WTC11 (cell line): ENCODE results near the gene ABHD16B. TPM values are rescaled to one million over a fixed set of nuclear protein-coding genes. Genes with fewer than 3 reads are reported as not detected.

Experiments used
- ATAC-seq: fragments of 200-7000 bp; cut with Tn5 transposase; 2 replicates; pipeline ENCODE4 v1.10.0; 2021; ENCODE audit warnings: mild to moderate bottlenecking, moderate library complexity
- CTCF ChIA-PET: fragments of 300-600 bp; sonication (Branson Sonifier 250); formaldehyde crosslinking; loops from one replicate; lab custom pipeline; 2021; ENCODE audit warnings: antibody characterized with exemption; lab: Charles Lee
- POLR2A ChIA-PET: fragments of 350-600 bp; sonication (Branson Sonifier 250); formaldehyde crosslinking; loops from one replicate; lab custom pipeline; 2021; ENCODE audit warnings: antibody characterized with exemption; lab: Charles Lee
- DNase-seq: peaks from one replicate; pipeline ENCODE4 v3.0.0; 2021; ENCODE audit warnings: low spot score
- H3K27ac Mint-ChIP-seq: 2 replicates; pipeline ENCODE4 v1.8.0; 2021; ENCODE audit warnings: mixed read lengths
- H3K27me3 Mint-ChIP-seq: 2 replicates; pipeline ENCODE4 v1.8.0; 2021; ENCODE audit warnings: low read depth, mild to moderate bottlenecking, moderate library complexity, mixed read lengths
- H3K36me3 Mint-ChIP-seq: 2 replicates; pipeline ENCODE4 v1.8.0; 2021; ENCODE audit warnings: mixed read lengths
- H3K4me1 Mint-ChIP-seq: 2 replicates; pipeline ENCODE4 v1.8.0; 2022; ENCODE audit warnings: mixed read lengths
- H3K4me3 Mint-ChIP-seq: 2 replicates; pipeline ENCODE4 v1.8.0; 2021; ENCODE audit warnings: mild to moderate bottlenecking, moderate library complexity, mixed read lengths
- H3K9me3 Mint-ChIP-seq: 2 replicates; pipeline ENCODE4 v1.8.0; 2021; ENCODE audit warnings: mixed read lengths
- CREB1 ChIP-seq: sonication (generic); formaldehyde crosslinking; IDR thresholded peaks from 2 replicates; pipeline ENCODE4 v1.8.0; 2023; ENCODE audit warnings: mild to moderate bottlenecking, missing genetic modification reagents
- ESRRA ChIP-seq: sonication (generic); formaldehyde crosslinking; IDR thresholded peaks from 2 replicates; pipeline ENCODE4 v1.8.1; 2022; ENCODE audit warnings: mild to moderate bottlenecking, missing genetic modification reagents, borderline replicate concordance
- FOXP1 ChIP-seq: sonication (generic); formaldehyde crosslinking; IDR thresholded peaks from 2 replicates; pipeline ENCODE4 v1.8.0; 2022; ENCODE audit warnings: missing genetic modification reagents, mild to moderate bottlenecking, moderate library complexity, borderline replicate concordance
- GTF2I ChIP-seq: fragments of 250-450 bp; sonication (Bioruptor Pico); conservative IDR thresholded peaks from 2 replicates; pipeline ENCODE4 v1.4.0; 2021; ENCODE audit warnings: mild to moderate bottlenecking
- IRF2 ChIP-seq: sonication (generic); formaldehyde crosslinking; IDR thresholded peaks from 2 replicates; pipeline ENCODE4 v1.8.0; 2022; ENCODE audit warnings: low read depth, missing genetic modification reagents, borderline replicate concordance
- JAZF1 ChIP-seq: fragments of 250-450 bp; sonication (Bioruptor Pico); IDR thresholded peaks from 2 replicates; pipeline ENCODE4 v1.9.0; 2021; ENCODE audit warnings: moderate library complexity, mild to moderate bottlenecking, inconsistent platforms
- KAT7 ChIP-seq: sonication (generic); formaldehyde crosslinking; IDR thresholded peaks from 2 replicates; pipeline ENCODE4 v1.8.1; 2023; ENCODE audit warnings: missing genetic modification reagents, mild to moderate bottlenecking, borderline replicate concordance
- NR1H2 ChIP-seq: sonication (generic); formaldehyde crosslinking; IDR thresholded peaks from 2 replicates; pipeline ENCODE4 v1.9.0; 2021; ENCODE audit warnings: mild to moderate bottlenecking, moderate library complexity, missing genetic modification reagents
- SMAD4 ChIP-seq: sonication (generic); formaldehyde crosslinking; IDR thresholded peaks from 2 replicates; pipeline ENCODE4 v1.8.0; 2022; ENCODE audit warnings: mild to moderate bottlenecking, missing genetic modification reagents
- TEAD1 ChIP-seq: sonication (generic); formaldehyde crosslinking; IDR thresholded peaks from 2 replicates; pipeline ENCODE4 v1.8.0; 2022; ENCODE audit warnings: mild to moderate bottlenecking, missing genetic modification reagents
- TEAD4 ChIP-seq: sonication (generic); formaldehyde crosslinking; IDR thresholded peaks from 2 replicates; pipeline ENCODE4 v1.8.0; 2022; ENCODE audit warnings: mild to moderate bottlenecking, missing genetic modification reagents
- ZNF138 ChIP-seq: sonication (generic); formaldehyde crosslinking; conservative IDR thresholded peaks from 2 replicates; pipeline ENCODE4 v1.8.1; 2022; ENCODE audit warnings: mild to moderate bottlenecking, moderate library complexity, missing genetic modification reagents
- total RNA-seq: library from RNA; stranded (reverse); gene quantifications from 3 replicates; pipeline ENCODE4 v1.2.3, GENCODE V29; 2021
- TF ChIP-seq, protein P1 (sequence below): sonication (generic); formaldehyde crosslinking; IDR thresholded peaks from 2 replicates; pipeline ENCODE4 v1.8.1; 2022; ENCODE audit warnings: mild to moderate bottlenecking, moderate library complexity, missing genetic modification reagents
- TF ChIP-seq, protein P2 (sequence below): sonication (generic); formaldehyde crosslinking; IDR thresholded peaks from 2 replicates; pipeline ENCODE4 v1.8.0; 2022; ENCODE audit warnings: mild to moderate bottlenecking, missing genetic modification reagents
- TF ChIP-seq, protein P3 (sequence below): sonication (generic); formaldehyde crosslinking; IDR thresholded peaks from 2 replicates; pipeline ENCODE4 v1.8.1; 2022; ENCODE audit warnings: missing genetic modification reagents, borderline replicate concordance
- TF ChIP-seq, protein P4 (sequence below): sonication (generic); formaldehyde crosslinking; IDR thresholded peaks from 2 replicates; pipeline ENCODE4 v1.8.1; 2023; ENCODE audit warnings: mild to moderate bottlenecking, missing genetic modification reagents, moderate library complexity

The ABHD16B gene
- total RNA-seq, 1 experiment from 2014 or later, result 0.11 TPM

DNA sequence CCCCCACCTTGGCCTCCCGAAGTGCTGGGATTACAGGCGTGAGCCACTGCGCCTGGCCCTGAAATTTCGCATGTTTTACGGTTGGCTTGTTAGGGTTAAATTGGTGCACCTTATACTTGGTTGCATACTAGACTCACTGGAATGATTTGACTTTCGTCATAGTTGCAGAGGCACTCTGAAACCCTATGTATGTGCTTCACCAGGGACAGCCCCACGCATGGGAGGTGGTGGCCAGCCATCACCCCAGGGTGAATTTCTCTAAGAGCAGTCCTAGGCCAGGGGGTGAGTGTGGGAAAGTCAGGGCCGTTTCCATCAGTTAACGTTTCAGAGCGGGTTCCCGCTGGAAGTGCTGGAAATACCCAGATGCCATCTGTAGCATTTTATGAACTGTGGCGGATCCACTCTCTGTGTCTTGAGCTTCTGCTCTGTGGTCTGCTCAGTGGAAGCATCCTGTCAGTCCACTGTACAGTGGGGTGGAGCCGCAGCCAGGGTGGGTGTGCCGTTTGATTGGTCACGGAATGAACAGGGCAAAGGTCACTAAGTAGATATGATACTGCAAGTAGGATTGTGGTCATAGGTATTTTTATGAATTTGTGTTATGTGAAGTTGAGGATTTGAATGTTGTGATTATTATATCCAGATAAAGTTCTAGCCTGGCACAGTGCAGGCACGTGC is 46.8 kb downstream of the ABHD16B start:
- H3K36me3 Mint-ChIP-seq, result peaks cover 3% of the 10 kb centered on the region; the same call in 1 of the 2 replicates
- ATAC-seq, result no peak
- H3K27ac Mint-ChIP-seq, result peak overlapping the region; percentile 16
- no peaks in the 10 kb centered on the region for H3K27me3 Mint-ChIP-seq
- no peak for DNase-seq
- H3K9me3 Mint-ChIP-seq, result no peaks in the 10 kb centered on the region
- H3K4me3 Mint-ChIP-seq, result no peak overlapping the region
- peaks cover 7% of the 10 kb centered on the region for H3K4me1 Mint-ChIP-seq
- ChIA-PET POLR2A (no interaction called here), CTCF (interaction anchor here (0.7 to 1.2 kb wide), 4 partner anchors 26 to 133 kb away, joined by 3 read pairs; no protein-coding TSS in a partner anchor)
- no peak for TF ChIP-seq TEAD1 (CRISPR knock-in tag)
- TF ChIP-seq, protein P1, sequence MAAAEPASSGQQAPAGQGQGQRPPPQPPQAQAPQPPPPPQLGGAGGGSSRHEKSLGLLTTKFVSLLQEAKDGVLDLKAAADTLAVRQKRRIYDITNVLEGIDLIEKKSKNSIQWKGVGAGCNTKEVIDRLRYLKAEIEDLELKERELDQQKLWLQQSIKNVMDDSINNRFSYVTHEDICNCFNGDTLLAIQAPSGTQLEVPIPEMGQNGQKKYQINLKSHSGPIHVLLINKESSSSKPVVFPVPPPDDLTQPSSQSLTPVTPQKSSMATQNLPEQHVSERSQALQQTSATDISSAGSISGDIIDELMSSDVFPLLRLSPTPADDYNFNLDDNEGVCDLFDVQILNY (CRISPR knock-in tag), result no peak
- TF ChIP-seq, protein P2, sequence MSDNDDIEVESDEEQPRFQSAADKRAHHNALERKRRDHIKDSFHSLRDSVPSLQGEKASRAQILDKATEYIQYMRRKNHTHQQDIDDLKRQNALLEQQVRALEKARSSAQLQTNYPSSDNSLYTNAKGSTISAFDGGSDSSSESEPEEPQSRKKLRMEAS (CRISPR knock-in tag), result no peak
- TF ChIP-seq ESRRA (CRISPR knock-in tag), result no peak
- no peak for TF ChIP-seq FOXP1 (CRISPR knock-in tag)
- TF ChIP-seq ZNF138 (CRISPR knock-in tag), result no peak

DNA sequence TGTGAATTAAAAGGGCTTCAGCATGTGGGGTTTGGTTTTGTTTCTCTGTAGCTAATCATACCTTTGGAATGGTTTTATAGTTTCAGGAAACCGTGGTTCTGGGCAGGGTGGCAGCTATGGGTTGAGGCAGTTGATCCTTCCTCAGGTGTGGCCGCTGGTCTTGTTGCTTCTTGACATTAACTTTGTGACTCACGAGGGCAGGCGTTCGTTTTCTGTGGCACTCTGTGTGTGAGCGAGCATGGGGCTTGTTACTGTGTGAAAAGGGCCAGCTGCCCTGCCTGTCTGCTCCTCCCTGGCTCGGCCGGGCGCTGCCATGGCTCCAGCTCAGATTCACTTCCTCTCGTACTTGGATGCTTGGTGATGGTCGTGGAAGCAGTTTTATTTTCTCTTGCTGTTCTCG is 49.9 kb downstream of the ABHD16B start:
- no peak for DNase-seq
- POLR2A ChIA-PET, result no interaction called here
- CTCF ChIA-PET, result interaction anchor here (0.7 to 3.1 kb wide), 4 partner anchors 63 to 141 kb away, joined by 4 to 11 read pairs (median 4); partner anchors contain the start of gene PRPF6
- H3K36me3 Mint-ChIP-seq, result peaks cover 17% of the 10 kb centered on the region
- no peak for TF ChIP-seq JAZF1 (CRISPR knock-in tag)
- TF ChIP-seq, protein P3, sequence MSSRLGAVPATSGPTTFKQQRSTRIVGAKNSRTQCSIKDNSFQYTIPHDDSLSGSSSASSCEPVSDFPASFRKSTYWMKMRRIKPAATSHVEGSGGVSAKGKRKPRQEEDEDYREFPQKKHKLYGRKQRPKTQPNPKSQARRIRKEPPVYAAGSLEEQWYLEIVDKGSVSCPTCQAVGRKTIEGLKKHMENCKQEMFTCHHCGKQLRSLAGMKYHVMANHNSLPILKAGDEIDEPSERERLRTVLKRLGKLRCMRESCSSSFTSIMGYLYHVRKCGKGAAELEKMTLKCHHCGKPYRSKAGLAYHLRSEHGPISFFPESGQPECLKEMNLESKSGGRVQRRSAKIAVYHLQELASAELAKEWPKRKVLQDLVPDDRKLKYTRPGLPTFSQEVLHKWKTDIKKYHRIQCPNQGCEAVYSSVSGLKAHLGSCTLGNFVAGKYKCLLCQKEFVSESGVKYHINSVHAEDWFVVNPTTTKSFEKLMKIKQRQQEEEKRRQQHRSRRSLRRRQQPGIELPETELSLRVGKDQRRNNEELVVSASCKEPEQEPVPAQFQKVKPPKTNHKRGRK, result no peak
- no peak for TF ChIP-seq NR1H2 (CRISPR knock-in tag)
- TF ChIP-seq CREB1 (CRISPR knock-in tag), result no peak
- TF ChIP-seq ZNF138 (CRISPR knock-in tag), result no peak
- TF ChIP-seq GTF2I, result no peak
- TF ChIP-seq TEAD4 (CRISPR knock-in tag), result no peak
- TF ChIP-seq SMAD4 (CRISPR knock-in tag), result no peak
- TF ChIP-seq IRF2 (CRISPR knock-in tag), result no peak
- TF ChIP-seq, protein P4, sequence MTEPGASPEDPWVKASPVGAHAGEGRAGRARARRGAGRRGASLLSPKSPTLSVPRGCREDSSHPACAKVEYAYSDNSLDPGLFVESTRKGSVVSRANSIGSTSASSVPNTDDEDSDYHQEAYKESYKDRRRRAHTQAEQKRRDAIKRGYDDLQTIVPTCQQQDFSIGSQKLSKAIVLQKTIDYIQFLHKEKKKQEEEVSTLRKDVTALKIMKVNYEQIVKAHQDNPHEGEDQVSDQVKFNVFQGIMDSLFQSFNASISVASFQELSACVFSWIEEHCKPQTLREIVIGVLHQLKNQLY, result no peak
- no peak for TF ChIP-seq KAT7 (CRISPR knock-in tag)
- no peak for ATAC-seq
- no peaks in the 10 kb centered on the region for H3K27me3 Mint-ChIP-seq
- peaks cover 9% of the 10 kb centered on the region for H3K4me1 Mint-ChIP-seq
- no peak overlapping the region for H3K4me3 Mint-ChIP-seq
- peaks cover 13% of the 10 kb centered on the region for H3K9me3 Mint-ChIP-seq
- H3K27ac Mint-ChIP-seq, result peak overlapping the region; percentile 67

Other genes starting within 250 kb of the ABHD16B start
- gene GMEB2, start 234.4 kb upstream of the ABHD16B start, total RNA-seq, result 14.1 to 14.8 TPM (median 14.2 TPM) in 3 replicates
- gene STMN3, start 208.1 kb upstream of the ABHD16B start, total RNA-seq, result 53.0 to 65.6 TPM (median 53.4 TPM) in 3 replicates
- gene RTEL1, start 203.2 kb upstream of the ABHD16B start, total RNA-seq, result 39.3 to 44.9 TPM (median 40.5 TPM) in 3 replicates
- gene TNFRSF6B, start 164.8 kb upstream of the ABHD16B start, total RNA-seq, result not detected in 3 replicates
- 24.3 to 30.2 TPM (median 27.4 TPM) in 3 replicates for gene ARFRP1, start 153.5 kb upstream of the ABHD16B start, total RNA-seq
- 28.3 to 31.0 TPM (median 30.4 TPM) in 3 replicates for gene ZGPAT, start 153.5 kb upstream of the ABHD16B start, total RNA-seq
- 4.5 to 7.0 TPM (median 6.0 TPM) in 3 replicates for gene LIME1, start 124.8 kb upstream of the ABHD16B start, total RNA-seq
- 41.6 to 47.2 TPM (median 43.3 TPM) in 3 replicates for gene SLC2A4RG, start 121.7 kb upstream of the ABHD16B start, total RNA-seq
- 18.9 to 20.1 TPM (median 20.1 TPM) in 3 replicates for gene ZBTB46, start 30.2 kb upstream of the ABHD16B start, total RNA-seq
- 80.8 to 87.2 TPM (median 85.6 TPM) in 3 replicates for gene TPD52L2, start 3.8 kb downstream of the ABHD16B start, total RNA-seq
- 28.5 to 31.5 TPM (median 29.6 TPM) in 3 replicates for gene DNAJC5, start 33.6 kb downstream of the ABHD16B start, total RNA-seq
- 46.8 to 51.2 TPM (median 48.0 TPM) in 3 replicates for gene UCKL1, start 94.9 kb downstream of the ABHD16B start, total RNA-seq
- gene ZNF512B, start 108.4 kb downstream of the ABHD16B start, total RNA-seq, result 19.9 to 23.3 TPM (median 20.5 TPM) in 3 replicates
- 4.6 to 6.2 TPM (median 4.8 TPM) in 3 replicates for gene SAMD10, start 118.1 kb downstream of the ABHD16B start, total RNA-seq
- 79.4 to 84.6 TPM (median 80.5 TPM) in 3 replicates for gene PRPF6, start 119.6 kb downstream of the ABHD16B start, total RNA-seq
- 1.6 to 2.4 TPM (median 2.1 TPM) in 3 replicates for gene C20orf204, start 174.7 kb downstream of the ABHD16B start, total RNA-seq
- gene SOX18, start 188.1 kb downstream of the ABHD16B start, total RNA-seq, result 0.73 to 0.81 TPM (median 0.80 TPM) in 3 replicates
- gene TCEA2, start 201.7 kb downstream of the ABHD16B start, total RNA-seq, result 55.8 to 63.6 TPM (median 63.5 TPM) in 3 replicates
- gene RGS19, start 218.0 kb downstream of the ABHD16B start, total RNA-seq, result 13.8 to 15.9 TPM (median 15.1 TPM) in 3 replicates
- 1.7 to 2.2 TPM (median 2.0 TPM) in 3 replicates for gene OPRL1, start 218.6 kb downstream of the ABHD16B start, total RNA-seq
- gene LKAAEAR1, start 222.9 kb downstream of the ABHD16B start, total RNA-seq, result 0.53 to 1.7 TPM (median 0.73 TPM) in 3 replicates
- gene NPBWR2, start 246.1 kb downstream of the ABHD16B start, total RNA-seq, result not detected in 3 replicates